Progenitor cell of endocrine pancreas (in vitro differentiated cells): Measurements from ENCODE around the gene DAPK1. TPM values are rescaled to one million over a fixed set of nuclear protein-coding genes. Genes with fewer than 3 reads are reported as not detected.

Experiments used
- DNase-seq: peaks from one replicate; pipeline ENCODE4 v3.0.0; 2021; ENCODE audit warnings: low spot score; ENCODE audit not compliant: unreplicated experiment
- H3K27ac Mint-ChIP-seq: 2 replicates; pipeline ENCODE4 v1.8.0; 2021; ENCODE audit warnings: mild to moderate bottlenecking, moderate library complexity, mixed read lengths
- H3K27me3 Mint-ChIP-seq: 2 replicates; pipeline ENCODE4 v1.8.0; 2021; ENCODE audit warnings: mixed read lengths
- H3K36me3 Mint-ChIP-seq: 2 replicates; pipeline ENCODE4 v1.8.0; 2022; ENCODE audit warnings: mixed read lengths; ENCODE audit not compliant: insufficient read depth
- H3K4me1 Mint-ChIP-seq: 2 replicates; pipeline ENCODE4 v1.8.0; 2021; ENCODE audit warnings: low read depth, mixed read lengths
- H3K4me3 Mint-ChIP-seq: 2 replicates; pipeline ENCODE4 v1.8.0; 2021; ENCODE audit warnings: low read depth, mild to moderate bottlenecking, moderate library complexity, mixed read lengths
- H3K9me3 Mint-ChIP-seq: 2 replicates; pipeline ENCODE4 v1.8.0; 2021; ENCODE audit warnings: low read depth, mixed read lengths
- total RNA-seq: library from RNA; stranded (reverse); gene quantifications from 2 replicates; pipeline ENCODE4 v1.2.1, GENCODE V29; 2021
- TF ChIP-seq, protein P1 (sequence below): fragments of 200-600 bp; sonication (generic); IDR thresholded peaks from one replicate; pipeline ENCODE4 v1.5.0; 2021; ENCODE audit warnings: antibody characterized with exemption, mild to moderate bottlenecking; ENCODE audit not compliant: unreplicated experiment

DAPK1 gene
- total RNA-seq, 1 donor from 2014 or later: 202 TPM

DNA sequence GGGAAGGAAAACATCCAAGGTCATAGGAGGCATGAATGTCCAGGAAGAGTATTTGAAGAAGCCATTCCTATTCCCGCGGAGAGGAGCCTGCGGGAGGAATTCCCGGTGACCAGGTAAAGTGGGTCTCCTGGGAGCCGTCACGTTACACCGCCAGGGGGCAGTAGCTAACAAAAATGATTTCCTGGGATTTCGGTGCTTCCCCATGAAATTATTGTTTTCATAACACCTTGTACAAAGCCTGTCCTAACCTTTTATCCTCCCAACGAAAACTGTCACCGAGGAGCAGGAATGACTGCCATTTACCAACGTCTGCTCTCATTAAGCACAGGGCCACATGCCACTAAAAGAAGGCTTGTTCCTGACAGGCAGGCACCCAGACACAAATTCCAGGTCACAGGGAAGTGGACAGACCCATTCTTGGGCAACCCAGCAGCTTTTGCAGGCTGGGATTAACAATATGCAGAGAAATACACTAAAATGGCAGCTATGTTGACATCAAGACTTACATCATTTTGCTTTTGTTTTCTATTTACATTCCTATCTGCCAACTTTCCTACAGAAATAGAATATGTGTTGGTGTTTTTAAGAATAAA, 187.1 kb downstream of the DAPK1 start:
- H3K9me3 Mint-ChIP-seq: peaks cover 14% of the 10 kb centered on the region
- H3K27ac Mint-ChIP-seq: no peak overlapping the region
- peaks cover 39% of the 10 kb centered on the region for H3K36me3 Mint-ChIP-seq

DNA sequence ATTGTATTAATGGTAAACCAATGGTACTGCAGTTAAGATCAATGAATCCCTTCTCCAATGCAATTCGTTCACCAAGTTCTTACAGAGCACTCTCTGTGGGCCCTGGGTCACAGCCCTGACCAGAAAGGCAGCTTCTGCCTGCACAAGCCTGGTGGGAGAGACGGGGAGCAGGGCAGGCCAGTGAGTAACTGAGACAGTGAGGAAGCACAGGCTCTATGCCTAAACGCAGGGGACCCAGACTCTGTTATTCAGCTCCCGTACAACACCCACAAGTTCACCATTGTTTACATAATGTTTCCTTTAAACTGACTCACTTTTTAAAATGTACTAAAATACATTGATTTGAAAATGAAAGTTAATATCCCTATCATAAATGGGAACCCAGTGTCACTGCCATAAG, 187.8 kb downstream of the DAPK1 start:
- Mint-ChIP-seq H3K36me3 (peaks cover 46% of the 10 kb centered on the region), H3K27me3 (no peaks in the 10 kb centered on the region), H3K9me3 (peaks cover 21% of the 10 kb centered on the region), H3K4me3 (no peak overlapping the region), H3K27ac (no peak overlapping the region), H3K4me1 (peaks cover 4% of the 10 kb centered on the region)
- no peak for DNase-seq
- TF ChIP-seq, protein P1, sequence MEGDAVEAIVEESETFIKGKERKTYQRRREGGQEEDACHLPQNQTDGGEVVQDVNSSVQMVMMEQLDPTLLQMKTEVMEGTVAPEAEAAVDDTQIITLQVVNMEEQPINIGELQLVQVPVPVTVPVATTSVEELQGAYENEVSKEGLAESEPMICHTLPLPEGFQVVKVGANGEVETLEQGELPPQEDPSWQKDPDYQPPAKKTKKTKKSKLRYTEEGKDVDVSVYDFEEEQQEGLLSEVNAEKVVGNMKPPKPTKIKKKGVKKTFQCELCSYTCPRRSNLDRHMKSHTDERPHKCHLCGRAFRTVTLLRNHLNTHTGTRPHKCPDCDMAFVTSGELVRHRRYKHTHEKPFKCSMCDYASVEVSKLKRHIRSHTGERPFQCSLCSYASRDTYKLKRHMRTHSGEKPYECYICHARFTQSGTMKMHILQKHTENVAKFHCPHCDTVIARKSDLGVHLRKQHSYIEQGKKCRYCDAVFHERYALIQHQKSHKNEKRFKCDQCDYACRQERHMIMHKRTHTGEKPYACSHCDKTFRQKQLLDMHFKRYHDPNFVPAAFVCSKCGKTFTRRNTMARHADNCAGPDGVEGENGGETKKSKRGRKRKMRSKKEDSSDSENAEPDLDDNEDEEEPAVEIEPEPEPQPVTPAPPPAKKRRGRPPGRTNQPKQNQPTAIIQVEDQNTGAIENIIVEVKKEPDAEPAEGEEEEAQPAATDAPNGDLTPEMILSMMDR: no peak

More for the DNA sequence above, 187.1 kb downstream of the DAPK1 start:
- peaks cover 4% of the 10 kb centered on the region for H3K4me1 Mint-ChIP-seq
- no peak overlapping the region for H3K4me3 Mint-ChIP-seq
- H3K27me3 Mint-ChIP-seq: no peaks in the 10 kb centered on the region
- TF ChIP-seq, protein P1: peak; percentile 88
- peak; percentile 44 for DNase-seq

DNA sequence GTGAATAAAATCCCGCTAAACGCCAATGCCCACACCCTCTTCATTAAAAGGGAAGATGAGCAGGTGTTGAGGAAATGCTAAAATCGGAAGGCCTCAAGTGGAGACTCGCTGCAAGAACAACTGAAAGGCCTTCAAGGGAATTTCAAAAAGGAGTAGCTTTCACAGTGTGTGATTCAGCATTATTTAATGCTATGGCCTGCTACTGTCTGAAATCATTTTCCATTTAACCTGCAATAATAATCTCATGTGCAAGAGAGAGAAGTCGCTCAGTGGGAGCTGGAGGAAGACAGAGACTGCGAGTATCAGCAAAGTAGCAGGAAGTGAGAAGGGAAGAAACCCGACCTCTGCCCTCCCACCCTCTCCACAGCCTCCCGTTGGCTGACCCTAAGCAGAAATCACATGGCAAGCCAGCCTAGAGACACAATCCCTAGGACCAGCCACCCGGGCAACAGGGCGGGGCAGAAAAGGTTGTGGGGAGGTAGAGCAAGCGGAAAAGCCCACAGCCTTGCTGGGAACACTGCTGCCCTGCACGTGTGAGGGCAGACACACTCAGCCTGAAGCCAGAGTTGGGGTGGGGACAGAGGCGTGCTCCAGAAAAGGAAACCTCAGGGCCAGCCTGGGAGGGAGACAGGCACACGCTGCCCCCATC, 188.3 kb downstream of the DAPK1 start:
- Mint-ChIP-seq H3K4me1 (peaks cover 4% of the 10 kb centered on the region), H3K9me3 (peaks cover 26% of the 10 kb centered on the region), H3K27me3 (no peaks in the 10 kb centered on the region), H3K36me3 (peaks cover 51% of the 10 kb centered on the region), H3K4me3 (no peak overlapping the region), H3K27ac (no peak overlapping the region)
- DNase-seq: no peak
- TF ChIP-seq, protein P1: no peak

DNA sequence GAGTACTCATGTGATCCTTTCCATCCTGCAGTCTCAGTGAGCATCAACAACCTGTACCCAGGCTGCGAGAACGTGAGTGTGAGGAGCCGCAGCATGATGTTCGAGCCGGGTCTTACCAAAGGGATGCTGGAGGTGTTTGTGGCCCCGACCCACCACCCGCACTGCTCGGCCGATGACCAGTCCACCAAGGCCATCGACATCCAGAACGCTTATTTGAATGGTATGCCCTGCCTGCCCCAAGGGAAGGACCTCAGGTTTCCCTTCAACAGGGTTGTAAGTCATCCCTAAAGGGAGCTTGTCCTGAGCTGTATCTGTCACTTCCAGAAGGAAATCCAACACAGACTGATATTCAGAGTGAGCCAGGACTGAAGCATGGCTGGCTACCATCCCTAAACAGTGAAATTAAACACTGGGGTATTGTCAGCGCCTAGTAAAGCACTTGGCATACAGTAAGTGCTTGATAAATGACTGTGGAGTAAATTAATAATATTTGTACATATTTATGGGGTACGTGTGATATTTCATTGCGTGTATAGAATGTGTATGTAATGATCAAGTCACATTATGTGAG, 188.9 kb downstream of the DAPK1 start:
- Mint-ChIP-seq H3K4me1 (peaks cover 4% of the 10 kb centered on the region), H3K4me3 (no peak overlapping the region), H3K27ac (no peak overlapping the region), H3K36me3 (peaks cover 53% of the 10 kb centered on the region), H3K27me3 (no peaks in the 10 kb centered on the region), H3K9me3 (peaks cover 29% of the 10 kb centered on the region)
- TF ChIP-seq, protein P1: no peak
- DNase-seq: no peak

DNA sequence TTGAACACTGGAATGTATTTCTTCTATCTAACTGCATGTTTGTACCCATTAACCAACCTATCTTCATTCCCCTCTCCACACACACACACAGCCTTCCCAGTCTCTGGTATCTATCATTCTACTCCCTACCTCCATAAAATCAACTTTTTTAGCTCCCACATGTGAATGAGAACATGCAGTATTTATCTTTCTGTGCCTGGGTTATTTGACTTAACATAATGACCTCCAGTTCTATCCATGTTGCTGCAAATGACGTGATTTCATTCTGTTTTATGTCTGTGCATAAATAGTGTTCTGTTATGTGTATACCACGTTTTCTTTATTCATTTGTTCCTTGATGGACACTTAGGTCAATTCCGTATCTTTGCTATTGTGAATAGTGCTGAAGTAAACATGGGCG, 189.5 kb downstream of the DAPK1 start:
- H3K27ac Mint-ChIP-seq: peak overlapping the region; percentile 9
- DNase-seq: no peak
- peaks cover 4% of the 10 kb centered on the region for H3K4me1 Mint-ChIP-seq
- TF ChIP-seq, protein P1: no peak
- H3K36me3 Mint-ChIP-seq: peaks cover 59% of the 10 kb centered on the region
- H3K4me3 Mint-ChIP-seq: no peak overlapping the region
- H3K9me3 Mint-ChIP-seq: peaks cover 35% of the 10 kb centered on the region
- no peaks in the 10 kb centered on the region for H3K27me3 Mint-ChIP-seq
